Heart left ventricle (tissue), 13 donors: ENCODE data around the gene SLC39A9.

Source experiments
- POLR2A ChIP-seq, 2 donors: fragments of 450-650 bp; IDR thresholded peaks; one replicate each; pipeline ENCODE4 v1.6.1; 2017; ENCODE audit warnings: antibody characterized with exemption in 2 of 2, mild to moderate bottlenecking in 2 of 2, moderate library complexity in 2 of 2
- TF ChIP-seq, protein P1 (sequence below), 12 donors: fragments of 200-600 bp; sonication (generic) in 4 of 12; IDR thresholded peaks; one replicate each; pipeline versions ENCODE4 v1.5.0 to v1.8.0; 2018 to 2022; ENCODE audit warnings: antibody characterized with exemption in 12 of 12, mild to moderate bottlenecking in 5 of 12
- donor health status: ischemic (EF 13 %, LVEDD 7.1; RV severe dilation, severe dysfunction).
- donor health status: DM: no; HTN: yes; CAD: no.
- donor health status: DM: no; HTN: no; CAD: no.
- donor health status: ischemic (EF 25% LVEDD 6.9; RV normal size, moderate dysfunction).
- donor health status: ischemic (EF 25% LVEDD 5.7; RV mildly dilated, moderate dysfunction).
- donor health status: ischemic (EF 35%, LVEDD 5.7; RV mildly dilated, moderate dysfunction).
- donor health status: nonischemic (EF 11% LVEDD 7.7; RV severe dilation, severe dysfunction).
- donor health status: DM: yes; HTN: yes; CAD: no.
- donor health status: PGD.
- donor health status: ischemic (EF 29% LVEDD 5.4; RV normal size, mild dysfunction).
- donor health status: nonischemic (EF 23%, LVEDD 6.1; RV moderate dilation, normal function).

DNA sequence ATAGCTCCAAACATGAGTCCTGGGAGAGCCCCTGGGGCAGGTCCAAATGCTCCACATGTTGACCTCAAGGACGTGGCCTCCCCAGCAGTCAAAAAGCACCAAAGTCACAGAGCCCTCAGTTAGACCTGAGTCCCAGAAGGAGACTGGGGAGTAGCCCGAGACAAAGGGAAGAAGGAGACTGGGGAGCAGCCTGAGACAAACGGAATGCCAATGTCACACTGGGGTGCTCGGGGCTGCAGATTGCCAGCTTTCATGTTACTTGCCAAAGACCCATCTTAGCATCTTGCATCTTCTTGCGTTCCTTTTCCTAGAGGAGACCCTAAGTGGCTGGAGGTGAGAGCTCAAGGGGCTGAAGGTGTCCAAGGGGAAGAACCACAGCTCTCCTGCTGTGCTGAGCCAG lies 100.9 kb downstream of the SLC39A9 start:
- TF ChIP-seq, protein P1, sequence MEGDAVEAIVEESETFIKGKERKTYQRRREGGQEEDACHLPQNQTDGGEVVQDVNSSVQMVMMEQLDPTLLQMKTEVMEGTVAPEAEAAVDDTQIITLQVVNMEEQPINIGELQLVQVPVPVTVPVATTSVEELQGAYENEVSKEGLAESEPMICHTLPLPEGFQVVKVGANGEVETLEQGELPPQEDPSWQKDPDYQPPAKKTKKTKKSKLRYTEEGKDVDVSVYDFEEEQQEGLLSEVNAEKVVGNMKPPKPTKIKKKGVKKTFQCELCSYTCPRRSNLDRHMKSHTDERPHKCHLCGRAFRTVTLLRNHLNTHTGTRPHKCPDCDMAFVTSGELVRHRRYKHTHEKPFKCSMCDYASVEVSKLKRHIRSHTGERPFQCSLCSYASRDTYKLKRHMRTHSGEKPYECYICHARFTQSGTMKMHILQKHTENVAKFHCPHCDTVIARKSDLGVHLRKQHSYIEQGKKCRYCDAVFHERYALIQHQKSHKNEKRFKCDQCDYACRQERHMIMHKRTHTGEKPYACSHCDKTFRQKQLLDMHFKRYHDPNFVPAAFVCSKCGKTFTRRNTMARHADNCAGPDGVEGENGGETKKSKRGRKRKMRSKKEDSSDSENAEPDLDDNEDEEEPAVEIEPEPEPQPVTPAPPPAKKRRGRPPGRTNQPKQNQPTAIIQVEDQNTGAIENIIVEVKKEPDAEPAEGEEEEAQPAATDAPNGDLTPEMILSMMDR (IDR thresholded peaks at IDR 0.05): no peak
- no peak for TF ChIP-seq POLR2A (IDR thresholded peaks at IDR 0.05)
